Endothelial cell of umbilical vein (primary cell): ENCODE data around the gene CCNB3. TPM values are rescaled to one million over a fixed set of nuclear protein-coding genes. Genes with fewer than 3 reads are reported as not detected.

ENCODE experiments used
- BruUV-seq: library from RNA; stranded (reverse); fragments of 400-500 nt; replicated peaks from 2 replicates; lab custom pipeline; 2021; lab: Mats Ljungman, UMichigan
- CTCF ChIA-PET: fragments of 300-600, 350-600 bp; sonication (Branson Sonifier 250); formaldehyde crosslinking; loops from one replicate; lab custom pipeline; 2021; ENCODE audit warnings: antibody characterized with exemption, inconsistent platforms; lab: Charles Lee
- POLR2A ChIA-PET: fragments of 300-600, 350-600 bp; sonication (Branson Sonifier 250); formaldehyde crosslinking; loops from one replicate; lab custom pipeline; 2021; ENCODE audit warnings: antibody characterized with exemption, inconsistent platforms; lab: Charles Lee
- DNase-seq: peaks from one replicate; pipeline ENCODE4 v3.0.0-alpha.2; 2011; ENCODE audit warnings: low read depth, low spot score
- FAIRE-seq: peaks from 2 replicates; lab custom pipeline; 2011; peaks lifted over from hg19 to GRCh38; lab: Jason Lieb, UNC
- H2AFZ ChIP-seq: 2 replicates; pipeline ENCODE4 v1.6.0; 2012; ENCODE audit warnings: low read depth, low read length, control low read depth, inconsistent platforms
- H3K27ac ChIP-seq: 2 replicates; pipeline ENCODE4 v1.5.1; 2011; ENCODE audit warnings: low read depth, mild to moderate bottlenecking, control low read depth, low read length, moderate library complexity; ENCODE audit not compliant: insufficient read depth
- H3K27me3 ChIP-seq, 2 experiments: 2 replicates each; pipeline versions ENCODE4 v1.6.0 to v1.6.1; 2011; ENCODE audit warnings: low read length in 2 of 2, mixed read lengths in 1 of 2; ENCODE audit not compliant: control insufficient read depth in 2 of 2, insufficient read depth in 2 of 2
- H3K36me3 ChIP-seq, 2 experiments: 2 replicates in 1 of 2; 3 replicates in 1 of 2; pipeline ENCODE4 v1.5.1; 2011; ENCODE audit warnings: low read length in 2 of 2, mild to moderate bottlenecking in 1 of 2, moderate library complexity in 1 of 2; ENCODE audit not compliant: control insufficient read depth in 2 of 2, insufficient read depth in 2 of 2; ENCODE audit errors: extremely low read depth in 1 of 2
- H3K4me1 ChIP-seq: 3 replicates; pipeline ENCODE4 v1.5.1; 2011; ENCODE audit warnings: mild to moderate bottlenecking, low read length; ENCODE audit not compliant: control insufficient read depth, insufficient read depth; ENCODE audit errors: extremely low read depth
- H3K4me2 ChIP-seq: 2 replicates; pipeline ENCODE4 v1.6.1; 2011; ENCODE audit warnings: low read length, control low read depth, mixed read lengths; ENCODE audit not compliant: insufficient read depth
- H3K4me3 ChIP-seq, 3 experiments: fragments of 200-600 bp in 1 of 3; sonication (generic), shearing (Covaris generic) in 1 of 3; replicated peaks in 1 of 3; 2 replicates each; pipeline ENCODE4 v1.5.1; 2011 to 2016; ENCODE audit warnings: control low read depth in 3 of 3, low read length in 3 of 3, mild to moderate bottlenecking in 2 of 3, inconsistent platforms in 1 of 3, low read depth in 1 of 3, moderate library complexity in 1 of 3; ENCODE audit not compliant: insufficient read depth in 1 of 3
- H3K79me2 ChIP-seq: 2 replicates; pipeline ENCODE4 v1.6.0; 2012; ENCODE audit warnings: low read length, inconsistent platforms; ENCODE audit not compliant: control insufficient read depth, insufficient read depth
- H3K9ac ChIP-seq: replicated peaks from 2 replicates; pipeline ENCODE3; 2011; ENCODE audit warnings: low read length, control low read depth; ENCODE audit not compliant: insufficient read depth; ENCODE audit errors: extremely low read depth
- H3K9me1 ChIP-seq: replicated peaks from 3 replicates; pipeline ENCODE4 v1.6.0; 2011; ENCODE audit warnings: mild to moderate bottlenecking, low read length; ENCODE audit not compliant: control insufficient read depth, insufficient read depth; ENCODE audit errors: extremely low read depth
- H3K9me3 ChIP-seq: replicated peaks from 2 replicates; pipeline ENCODE4 v1.5.1; 2012; ENCODE audit warnings: low read length, inconsistent platforms; ENCODE audit not compliant: control insufficient read depth, insufficient read depth
- H4K20me1 ChIP-seq: replicated peaks from 2 replicates; pipeline ENCODE3; 2011; ENCODE audit warnings: mild to moderate bottlenecking, low read length; ENCODE audit not compliant: control insufficient read depth, insufficient read depth; ENCODE audit errors: extremely low read depth
- CTCF ChIP-seq, 2 donors: IDR thresholded peaks; 1 replicate in 1 of 2; 2 replicates in 1 of 2; pipeline ENCODE4 v1.5.1; 2011; ENCODE audit warnings: low read length in 2 of 2, mild to moderate bottlenecking in 2 of 2, moderate library complexity in 2 of 2, control low read depth in 1 of 2, inconsistent platforms in 1 of 2, low read depth in 1 of 2; ENCODE audit not compliant: insufficient read depth in 1 of 2; ENCODE audit errors: extremely low read depth in 1 of 2
- EZH2 ChIP-seq: IDR thresholded peaks from 2 replicates; pipeline ENCODE4 v1.6.1; 2012; ENCODE audit warnings: borderline replicate concordance, low read depth, mild to moderate bottlenecking, moderate library complexity, low read length, inconsistent platforms; ENCODE audit not compliant: severe bottlenecking
- FOS ChIP-seq: IDR thresholded peaks from 2 replicates; pipeline ENCODE4 v1.6.1; 2011; ENCODE audit warnings: mild to moderate bottlenecking, low read length, moderate library complexity, borderline replicate concordance; ENCODE audit not compliant: insufficient read depth
- GATA2 ChIP-seq: IDR thresholded peaks from 2 replicates; pipeline ENCODE4 v1.7.0; 2011; ENCODE audit warnings: low read depth, mild to moderate bottlenecking, moderate library complexity, mixed read lengths, low read length; ENCODE audit not compliant: insufficient read length, insufficient read depth
- JUN ChIP-seq: IDR thresholded peaks from 2 replicates; pipeline ENCODE4 v1.6.1; 2011; ENCODE audit warnings: borderline replicate concordance, low read depth; ENCODE audit not compliant: insufficient read length, insufficient read depth
- MAX ChIP-seq: IDR thresholded peaks from 2 replicates; pipeline ENCODE4 v1.6.1; 2011; ENCODE audit not compliant: insufficient read depth, insufficient read length
- MYC ChIP-seq: IDR thresholded peaks from one replicate; pipeline ENCODE4 v1.6.1; 2011; ENCODE audit warnings: mild to moderate bottlenecking, low read depth, low read length
- POLR2A ChIP-seq: IDR thresholded peaks from 2 replicates; pipeline ENCODE4 v1.6.1; 2012; ENCODE audit warnings: low read depth, mild to moderate bottlenecking, control low read depth, low read length
- POLR2AphosphoS5 ChIP-seq: IDR thresholded peaks from 2 replicates; pipeline ENCODE4 v1.6.1; 2012; ENCODE audit warnings: low read depth, mild to moderate bottlenecking, control low read depth, low read length, moderate library complexity; ENCODE audit not compliant: insufficient read depth
- dilution Hi-C: fragments of 300-500 bp; cut with MboI; formaldehyde crosslinking; loops from one replicate; pipeline ENCODE4 v1.15.0; 2019; ENCODE audit warnings: low sequenced_read_pairs; ENCODE audit not compliant: extremely low pct_ligation_motif_present
- intact Hi-C: fragments of 100-400 bp; cut with micrococcal nuclease; formaldehyde crosslinking; loops from one replicate; pipeline ENCODE4 v1.10.0; 2022
- polyA plus RNA-seq, 4 experiments: library from polyadenylated mRNA; depleted of rRNA in 3 of 4; stranded (reverse) in 3 of 4; unstranded in 1 of 4; fragments of >200 nt; gene quantifications; 2 replicates each; pipeline versions ENCODE4 v1.2.1 to v1.2.3, GENCODE V29; 2011 to 2012; ENCODE audit warnings: missing spikeins in 1 of 4
- total RNA-seq: library from RNA; stranded (reverse); gene quantifications from 2 replicates; pipeline ENCODE4 v1.2.3, GENCODE V29; 2021

Gene CCNB3
- total and polyA plus RNA-seq, 2 donors (not counting 3 experiments of a cell fraction or from before 2014, with no cell fraction given), result 0.77 to 1.9 TPM

- dilution Hi-C loops (no loop called here), intact Hi-C loops (no loop called here)
- ChIA-PET CTCF (interaction anchor here (1.2 to 1.7 kb wide), 2 partner anchors 98 to 314 kb away, joined by 4 to 5 read pairs; no protein-coding TSS in a partner anchor), POLR2A (no interaction called here)
- TF ChIP-seq JUN (peak; percentile 4), POLR2A (no peak), POLR2AphosphoS5 (no peak), FOS (no peak), EZH2 (no peak), MYC (no peak), GATA2 (peak; percentile 42), MAX (no peak)
- H3K9ac ChIP-seq, result no peak overlapping the region
- no peaks in the 10 kb centered on the region for H3K36me3 ChIP-seq
- H3K4me3 ChIP-seq, result no peak overlapping the region
- H3K4me1 ChIP-seq, result peaks cover 24% of the 10 kb centered on the region
- BruUV-seq, result no TSS peak
- no peaks in the 10 kb centered on the region for H3K9me1 ChIP-seq
- no peak overlapping the region for H3K4me2 ChIP-seq
- H3K27ac ChIP-seq, result peak overlapping the region; percentile 18
- H3K27me3 ChIP-seq, result no peaks in the 10 kb centered on the region
- no peaks in the 10 kb centered on the region for H3K9me3 ChIP-seq
- H3K79me2 ChIP-seq, result no peaks in the 10 kb centered on the region
- no peaks in the 10 kb centered on the region for H4K20me1 ChIP-seq
- DNase-seq (no peak), FAIRE-seq (no peak)
- no peak overlapping the region for H2AFZ ChIP-seq
Measured at GRCh38 chrX:50198348-50198747, 6.2 kb upstream of the CCNB3 start.

GRCh38 chrX:50200907-50201306, 3.7 kb upstream of the CCNB3 start, which contains the start of gene AKAP4:
AKAP4 (minus strand) TSS chrX:50201007; CDS start chrX:50200889, 118 bp downstream.
- Histone ChIP-seq H3K79me2 (no peaks in the 10 kb centered on the region), H4K20me1 (no peaks in the 10 kb centered on the region), H3K4me1 (peaks cover 34% of the 10 kb centered on the region), H3K9ac (no peak within 1 kb of the TSS), H3K9me1 (no peaks in the 10 kb centered on the region), H3K4me2 (no peak within 1 kb of the TSS), H3K4me3 (no peak within 1 kb of the TSS), H3K27me3 (no peaks in the 10 kb centered on the region), H3K27ac (peak within 1 kb of the TSS; percentile 73), H3K9me3 (no peaks in the 10 kb centered on the region), H3K36me3 (no peaks in the 10 kb centered on the region), H2AFZ (no peak within 1 kb of the TSS)
- CTCF ChIA-PET, result no interaction called here
- no TSS peak for BruUV-seq
- no peak for DNase-seq
- no peak for TF ChIP-seq MYC
- no peak for TF ChIP-seq GATA2
- no peak for TF ChIP-seq FOS
- no peak for TF ChIP-seq JUN
- no peak for TF ChIP-seq CTCF (IDR thresholded peaks at IDR 0.05; ENCODE audit: extremely low read depth in 1 of 2, insufficient read depth in 1 of 2, low read depth in 1 of 2, low read length in 2 of 2)
- TF ChIP-seq EZH2, result no peak
- dilution Hi-C loops (no loop called here), intact Hi-C loops (no loop called here)
- POLR2A ChIA-PET, result no interaction called here
- FAIRE-seq, result no peak
